ENCODE results near the gene ARGLU1.

DNA sequence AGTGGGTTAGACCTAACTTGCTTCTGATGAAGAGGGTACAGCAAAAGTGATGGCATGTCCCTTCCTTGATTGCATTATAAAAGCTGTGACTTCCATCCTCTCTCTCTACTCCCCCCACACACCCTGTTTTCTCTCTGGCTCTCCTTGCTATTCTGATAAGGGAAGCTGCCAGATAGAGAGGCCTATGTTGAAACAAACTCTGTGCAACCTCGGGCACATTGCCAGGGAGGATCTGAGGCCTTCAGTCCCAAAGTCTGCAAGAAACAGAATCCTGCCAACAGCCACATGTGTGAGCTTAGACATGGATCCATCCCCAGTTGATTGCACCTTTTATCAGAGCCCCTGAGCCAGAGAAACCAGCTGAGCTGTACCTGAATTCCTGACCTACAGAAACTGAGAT is 44.8 kb upstream of the ARGLU1 start:
- TF ChIP-seq, protein P1, sequence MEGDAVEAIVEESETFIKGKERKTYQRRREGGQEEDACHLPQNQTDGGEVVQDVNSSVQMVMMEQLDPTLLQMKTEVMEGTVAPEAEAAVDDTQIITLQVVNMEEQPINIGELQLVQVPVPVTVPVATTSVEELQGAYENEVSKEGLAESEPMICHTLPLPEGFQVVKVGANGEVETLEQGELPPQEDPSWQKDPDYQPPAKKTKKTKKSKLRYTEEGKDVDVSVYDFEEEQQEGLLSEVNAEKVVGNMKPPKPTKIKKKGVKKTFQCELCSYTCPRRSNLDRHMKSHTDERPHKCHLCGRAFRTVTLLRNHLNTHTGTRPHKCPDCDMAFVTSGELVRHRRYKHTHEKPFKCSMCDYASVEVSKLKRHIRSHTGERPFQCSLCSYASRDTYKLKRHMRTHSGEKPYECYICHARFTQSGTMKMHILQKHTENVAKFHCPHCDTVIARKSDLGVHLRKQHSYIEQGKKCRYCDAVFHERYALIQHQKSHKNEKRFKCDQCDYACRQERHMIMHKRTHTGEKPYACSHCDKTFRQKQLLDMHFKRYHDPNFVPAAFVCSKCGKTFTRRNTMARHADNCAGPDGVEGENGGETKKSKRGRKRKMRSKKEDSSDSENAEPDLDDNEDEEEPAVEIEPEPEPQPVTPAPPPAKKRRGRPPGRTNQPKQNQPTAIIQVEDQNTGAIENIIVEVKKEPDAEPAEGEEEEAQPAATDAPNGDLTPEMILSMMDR (IDR thresholded peaks at IDR 0.05 in 4 of 5, conservative IDR thresholded peaks at IDR 0.05 in 1 of 5), result no peak
- TF ChIP-seq POLR2A (IDR thresholded peaks at IDR 0.05), result no peak

Data from gastrocnemius medialis (tissue), 4 donors.